ENCODE results near the gene CSNK1E. TPM values are rescaled to one million over a fixed set of nuclear protein-coding genes. Genes with fewer than 3 reads are reported as not detected.

CSNK1E gene
- total and polyA plus RNA-seq, 2 of the 8 experiments (the other 6 are each of a cell fraction or from before 2014, with no cell fraction given) = 247 to 263 TPM

GRCh38 chr22:38285018-38285417, 32.2 kb downstream of the CSNK1E start:
- TF ChIP-seq, protein P1, sequence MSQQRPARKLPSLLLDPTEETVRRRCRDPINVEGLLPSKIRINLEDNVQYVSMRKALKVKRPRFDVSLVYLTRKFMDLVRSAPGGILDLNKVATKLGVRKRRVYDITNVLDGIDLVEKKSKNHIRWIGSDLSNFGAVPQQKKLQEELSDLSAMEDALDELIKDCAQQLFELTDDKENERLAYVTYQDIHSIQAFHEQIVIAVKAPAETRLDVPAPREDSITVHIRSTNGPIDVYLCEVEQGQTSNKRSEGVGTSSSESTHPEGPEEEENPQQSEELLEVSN (IDR thresholded peaks at IDR 0.05) = no peak
- CTCF ChIA-PET (ENCODE audit: partially characterized antibody) = interaction anchor here (0.7 to 1.7 kb wide), 12 partner anchors 8 to 229 kb away, joined by 3 to 10 read pairs (median 3); no protein-coding TSS in a partner anchor
- Histone ChIP-seq H2BK120ac (replicated peaks; ENCODE audit: low read depth, low read length) (no peak overlapping the region), H2BK5ac (ENCODE audit: low read depth, low read length) (no peak overlapping the region), H4K20me1 (replicated peaks in 1 of 2; ENCODE audit: control insufficient read depth in 1 of 2, insufficient read depth in 2 of 2, low read length in 2 of 2) (peaks cover 0 to 3% of the 10 kb centered on the region in 2 experiments), H3K36me3 (ENCODE audit: control insufficient read depth in 2 of 4, insufficient read depth in 4 of 4, low read length in 3 of 4) (peaks cover 0 to 8% (median 3%) of the 10 kb centered on the region in 4 experiments; a peak in 3 of 8 replicates), H3K27ac (ENCODE audit: low read depth, low read length) (no peak overlapping the region), H3K14ac (ENCODE audit: insufficient read length) (no peak overlapping the region), H3K23me2 (ENCODE audit: low read depth, low read length) (0 out of 2 replicates have a peak, but pooled peaks cover 2% of the 10 kb centered on the region), H3K56ac (replicated peaks; ENCODE audit: insufficient read length, low read depth, low read length) (no peak overlapping the region), H3K4ac (replicated peaks; ENCODE audit: insufficient read length, low read depth, low read length) (no peak overlapping the region), H3K79me2 (ENCODE audit: control insufficient read depth in 1 of 2, insufficient read depth in 2 of 2, low read length in 2 of 2) (no peaks in the 10 kb centered on the region), H3K27me3 (replicated peaks in 1 of 4; ENCODE audit: control insufficient read depth in 3 of 4, extremely low read depth in 1 of 4, insufficient read depth in 3 of 4, low read length in 3 of 4) (no peaks in the 10 kb centered on the region), H3K23ac (ENCODE audit: insufficient read length) (no peak overlapping the region), H2BK20ac (ENCODE audit: low read length) (no peak overlapping the region), H3K79me1 (ENCODE audit: low read depth, low read length) (no peaks in the 10 kb centered on the region), H4K5ac (ENCODE audit: insufficient read length, low read depth, low read length) (no peak overlapping the region), H3K4me3 (ENCODE audit: extremely low read depth in 1 of 4, insufficient read depth in 2 of 4, low read depth in 3 of 4, low read length in 4 of 4) (no peak overlapping the region), H3K4me1 (replicated peaks in 1 of 4; ENCODE audit: control insufficient read depth in 3 of 4, insufficient read depth in 4 of 4, low read length in 3 of 4) (peaks cover 0 to 3% (median 1%) of the 10 kb centered on the region in 4 experiments; a peak in 2 of 7 replicates), H2BK15ac (ENCODE audit: low read length) (no peak overlapping the region), H3K18ac (ENCODE audit: extremely low read depth, low read length) (no peak overlapping the region), H3K9me3 (ENCODE audit: insufficient read depth in 2 of 2, low read depth in 1 of 2, low read length in 1 of 2) (no peaks in the 10 kb centered on the region), H3K4me2 (ENCODE audit: insufficient read depth in 1 of 2, low read depth in 2 of 2, low read length in 2 of 2) (no peak overlapping the region), H4K91ac (replicated peaks; ENCODE audit: insufficient read length, low read length) (no peak overlapping the region), H2AK5ac (ENCODE audit: low read depth, low read length) (no peak overlapping the region), H3K9ac (replicated peaks in 1 of 4; ENCODE audit: extremely low read depth in 1 of 4, low read depth in 3 of 4, low read length in 3 of 4) (no peak overlapping the region), H2BK12ac (ENCODE audit: low read depth, low read length) (no peak overlapping the region), H4K8ac (ENCODE audit: extremely low read depth, insufficient read depth, low read length) (no peak overlapping the region), H2AFZ (ENCODE audit: low read length) (no peak overlapping the region)
- DNase-seq (ENCODE audit: low read depth in 1 of 2, low spot score in 2 of 2) (no peak), FAIRE-seq (no peak)
- 92% methylated on average over 8 of the region's 8 CpGs; no CpG with 5 or more reads in 1 of the 2 experiments for WGBS, 2 experiments (ENCODE audit: extremely low coverage in 1 of 2, insufficient coverage in 1 of 2, insufficient read length in 1 of 2, insufficient replicate concordance in 2 of 2, low coverage in 1 of 2, low lambda C conversion rate in 2 of 2, missing lambda C conversion rate in 1 of 2)
- POLR2A ChIA-PET (ENCODE audit: partially characterized antibody) = interaction anchor here (0.6 to 10.6 kb wide), 14 partner anchors 9 to 96 kb away, joined by 3 to 81 read pairs (median 3); partner anchors contain the start of gene TMEM184B

Measured in H1 (cell line).